GM10847 (cell line): ENCODE results near the gene SSTR3.
A peak's percentile ranks its signal among the peaks of the same experiment; 100 is the strongest.

Source experiments
- POLR2A ChIP-seq: IDR thresholded peaks from 2 replicates; pipeline ENCODE4 v1.6.1; 2011; ENCODE audit not compliant: insufficient read length; ENCODE audit errors: extremely low read depth

The SSTR3 gene

DNA sequence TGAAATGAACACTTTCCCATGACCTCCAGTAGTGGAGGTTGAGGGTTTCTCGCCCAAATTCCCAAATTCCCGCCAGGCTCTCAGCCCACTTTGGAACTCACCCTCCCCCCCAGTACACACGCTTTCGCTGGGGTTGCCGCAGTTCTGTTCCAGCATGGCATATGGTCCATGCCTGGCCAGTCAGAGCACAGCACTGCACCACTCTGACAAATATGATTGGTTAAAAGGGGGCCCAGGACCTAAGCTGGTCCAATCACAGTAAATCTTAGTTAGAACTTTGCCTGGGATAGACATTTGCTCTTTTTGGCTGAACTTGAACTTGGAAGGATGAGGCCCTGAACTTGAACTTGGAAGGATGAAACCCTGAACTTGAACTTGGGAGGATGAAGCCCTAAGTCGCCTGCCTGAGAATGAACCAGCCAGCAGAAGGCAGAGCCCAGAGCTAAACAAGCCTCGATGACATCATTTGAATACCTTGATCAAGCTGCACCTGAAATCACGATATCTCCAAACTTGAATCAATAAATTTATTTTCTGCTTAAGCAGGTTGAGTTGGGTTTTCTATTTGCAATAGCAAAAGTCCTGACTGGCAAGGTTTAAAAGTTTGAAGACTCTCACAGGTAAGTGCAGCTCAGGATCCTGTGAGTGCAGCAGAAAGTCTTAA lies 12.6 kb upstream of the SSTR3 start:
- TF ChIP-seq POLR2A = no peak

DNA sequence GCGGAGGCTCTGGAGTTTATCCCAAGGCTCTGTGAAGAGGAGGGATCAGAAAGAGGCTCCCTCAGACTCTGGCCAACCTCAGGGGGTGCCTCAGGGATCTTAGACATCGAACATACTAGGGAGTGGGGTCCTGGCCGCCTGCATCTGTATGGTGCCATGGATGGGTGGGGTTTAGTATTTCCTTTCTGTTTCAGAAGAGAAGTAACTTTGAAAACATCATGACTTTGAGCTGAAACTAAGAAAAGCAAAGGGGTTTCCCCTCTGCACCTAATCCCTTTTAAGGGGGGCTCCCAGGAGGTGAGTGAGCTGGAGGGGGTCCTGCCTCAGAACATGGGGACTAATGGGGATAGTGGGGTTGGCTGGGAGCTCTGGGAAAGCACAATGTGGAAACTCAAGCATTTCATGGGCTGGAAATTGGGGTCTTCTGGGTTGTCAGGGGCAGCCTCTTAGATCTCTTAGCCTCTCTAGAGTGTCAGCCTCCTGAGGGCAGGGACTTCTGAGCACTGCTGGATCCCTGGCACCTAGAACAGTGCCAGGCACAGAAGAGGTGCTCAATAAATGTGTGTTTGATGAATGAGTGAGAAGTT lies 11.8 kb upstream of the SSTR3 start:
- no peak for TF ChIP-seq POLR2A

- no peak for TF ChIP-seq POLR2A
Measured at GRCh38 chr22:37222440-37222971, 10.2 kb upstream of the SSTR3 start.

- no peak for TF ChIP-seq POLR2A
Measured at GRCh38 chr22:37221424-37222333, 9.4 kb upstream of the SSTR3 start.

- no peak for TF ChIP-seq POLR2A
Measured at GRCh38 chr22:37220543-37220981, 8.3 kb upstream of the SSTR3 start.

GRCh38 chr22:37219533-37219932 lies 7.3 kb upstream of the SSTR3 start:
- no peak for TF ChIP-seq POLR2A

DNA sequence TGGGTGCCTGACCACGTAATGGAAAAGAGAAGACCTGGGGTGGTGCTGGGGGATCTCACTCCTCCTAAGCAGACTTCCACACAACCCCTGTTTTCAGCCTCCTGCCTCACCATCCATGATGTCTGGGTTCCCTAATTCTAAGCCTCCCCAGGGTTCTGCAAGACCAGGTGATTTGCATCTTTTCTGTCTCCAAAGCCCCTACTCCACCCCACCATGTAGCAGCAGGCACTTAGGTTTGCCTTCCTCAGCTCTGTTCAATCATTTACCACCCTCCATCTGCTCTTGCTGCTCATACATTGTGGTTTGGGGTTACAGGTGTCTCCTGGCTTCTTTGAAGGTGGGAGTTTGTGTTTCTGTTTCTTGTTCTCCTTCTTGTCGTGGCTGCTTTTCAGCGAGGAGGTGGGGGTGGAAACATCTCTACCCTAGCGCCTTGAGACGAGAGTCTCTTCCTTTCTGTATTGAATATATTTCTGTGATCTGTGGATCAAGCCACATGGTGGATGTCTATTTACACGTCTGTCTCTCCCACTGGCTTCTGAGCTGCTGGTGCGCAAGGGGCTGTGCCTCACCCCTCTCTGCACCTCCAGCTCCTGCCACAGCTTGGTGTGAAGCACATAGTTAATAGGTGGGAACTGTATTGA lies 6.6 kb upstream of the SSTR3 start:
- peak; percentile 26 for TF ChIP-seq POLR2A

DNA sequence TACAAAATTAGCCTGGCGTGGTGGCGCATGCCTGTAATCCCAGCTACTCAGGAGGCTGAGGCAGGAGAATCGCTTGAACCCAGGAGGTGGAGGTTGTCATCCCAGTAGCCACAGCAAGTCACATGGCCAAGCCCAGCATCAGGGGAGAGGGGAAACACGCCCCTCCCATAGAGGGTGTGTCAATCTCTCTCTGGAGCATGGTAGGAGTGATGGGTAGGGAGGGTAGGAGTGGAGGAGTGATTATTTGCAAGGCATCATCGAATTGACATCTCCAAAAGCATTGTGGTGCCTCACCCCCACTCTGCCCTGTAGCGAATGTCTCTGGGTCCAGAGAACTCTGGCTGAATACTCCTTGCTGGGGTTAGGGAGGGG lies 6.1 kb upstream of the SSTR3 start:
- no peak for TF ChIP-seq POLR2A

DNA sequence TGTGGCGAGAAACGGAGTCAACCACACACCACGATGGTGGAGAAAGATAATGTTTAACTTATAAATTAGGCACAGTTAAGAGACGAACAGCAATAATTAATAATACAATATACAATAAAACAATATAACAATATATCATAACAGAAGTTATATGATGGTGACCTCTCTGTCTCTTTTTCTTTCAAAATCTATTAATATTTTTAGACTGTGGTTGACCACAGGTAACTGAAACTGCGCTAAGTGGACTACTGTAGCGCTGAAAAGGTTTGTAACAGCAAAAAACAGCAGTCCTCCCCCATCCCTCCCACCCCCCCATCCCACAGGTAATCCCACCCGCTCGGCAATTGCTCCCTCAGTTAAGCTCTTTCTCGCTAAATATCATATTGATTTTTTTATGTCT lies 3.6 kb upstream of the SSTR3 start:
- TF ChIP-seq POLR2A = no peak

- no peak for TF ChIP-seq POLR2A
Measured at GRCh38 chr22:37214731-37215030, 2.4 kb upstream of the SSTR3 start.

DNA sequence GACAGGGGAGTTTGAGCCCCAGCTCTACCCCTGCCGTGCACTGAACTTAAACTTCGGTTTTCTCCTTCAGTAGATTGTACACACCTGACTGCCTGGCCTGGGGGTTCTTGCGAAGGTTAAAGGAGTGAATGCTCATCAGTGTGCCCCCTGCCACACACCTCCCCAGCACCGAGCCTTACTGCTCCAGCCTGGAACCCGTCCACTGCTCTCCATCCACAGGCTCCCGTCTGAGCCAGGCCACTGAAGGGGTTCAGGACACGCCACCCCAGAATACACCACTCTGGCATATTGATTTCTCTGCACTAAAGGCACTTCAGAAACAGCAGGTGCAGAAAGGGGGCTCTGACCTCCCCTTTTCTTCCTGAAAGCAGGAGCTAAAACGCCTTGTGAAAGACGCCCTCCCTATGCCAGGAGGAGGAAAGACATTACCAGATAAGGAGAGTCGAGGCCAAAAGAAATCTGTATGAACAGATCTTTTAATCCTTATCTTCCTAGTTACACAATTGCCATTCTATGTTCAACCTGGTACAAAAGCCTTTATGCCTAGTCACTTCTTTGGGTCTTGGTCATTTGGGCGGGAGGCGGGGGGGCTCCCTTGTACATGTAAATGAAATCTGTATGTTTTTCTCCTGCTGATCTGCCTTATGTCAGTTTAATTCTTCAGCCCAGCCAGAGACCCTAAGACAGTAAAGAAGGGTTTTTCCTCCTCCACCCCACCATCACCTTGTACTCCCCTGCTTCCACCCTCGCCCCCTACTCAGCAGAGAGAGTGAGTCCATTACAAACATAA lies 1.9 kb upstream of the SSTR3 start:
- no peak for TF ChIP-seq POLR2A

DNA sequence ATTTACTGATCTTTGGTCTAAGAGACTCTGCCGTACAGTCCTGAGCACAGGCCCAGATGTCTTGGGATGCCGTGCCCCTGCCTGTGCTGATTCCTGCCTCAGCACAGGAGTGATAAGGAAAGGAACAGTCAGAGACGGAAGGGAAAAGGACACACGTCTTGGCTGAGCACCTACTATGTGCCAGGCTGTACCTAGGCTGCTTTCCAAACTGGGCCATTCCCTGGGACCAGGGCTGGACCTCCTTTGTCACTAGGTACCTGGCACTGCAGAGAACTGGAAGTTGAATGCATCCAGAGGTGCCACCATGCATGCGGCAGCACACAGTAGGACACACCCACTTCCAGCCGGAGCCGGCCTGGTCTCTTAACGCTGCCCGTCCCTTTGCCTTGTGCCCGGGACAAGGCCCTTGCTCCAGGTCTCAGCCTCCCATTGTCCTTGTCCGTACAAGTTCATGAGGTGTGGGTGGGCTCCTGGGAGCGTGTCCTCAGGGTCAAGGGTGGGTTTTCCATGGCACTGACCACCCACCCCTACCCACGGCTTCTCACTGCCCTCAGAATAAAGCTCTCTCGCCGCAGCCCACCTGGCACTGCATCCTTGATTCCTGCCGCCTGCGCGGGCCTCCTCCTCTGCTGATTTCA lies 1.1 kb upstream of the SSTR3 start:
- TF ChIP-seq POLR2A = no peak

- no peak for TF ChIP-seq POLR2A
Measured at GRCh38 chr22:37211866-37212173, 457 bp downstream of the SSTR3 start.

DNA sequence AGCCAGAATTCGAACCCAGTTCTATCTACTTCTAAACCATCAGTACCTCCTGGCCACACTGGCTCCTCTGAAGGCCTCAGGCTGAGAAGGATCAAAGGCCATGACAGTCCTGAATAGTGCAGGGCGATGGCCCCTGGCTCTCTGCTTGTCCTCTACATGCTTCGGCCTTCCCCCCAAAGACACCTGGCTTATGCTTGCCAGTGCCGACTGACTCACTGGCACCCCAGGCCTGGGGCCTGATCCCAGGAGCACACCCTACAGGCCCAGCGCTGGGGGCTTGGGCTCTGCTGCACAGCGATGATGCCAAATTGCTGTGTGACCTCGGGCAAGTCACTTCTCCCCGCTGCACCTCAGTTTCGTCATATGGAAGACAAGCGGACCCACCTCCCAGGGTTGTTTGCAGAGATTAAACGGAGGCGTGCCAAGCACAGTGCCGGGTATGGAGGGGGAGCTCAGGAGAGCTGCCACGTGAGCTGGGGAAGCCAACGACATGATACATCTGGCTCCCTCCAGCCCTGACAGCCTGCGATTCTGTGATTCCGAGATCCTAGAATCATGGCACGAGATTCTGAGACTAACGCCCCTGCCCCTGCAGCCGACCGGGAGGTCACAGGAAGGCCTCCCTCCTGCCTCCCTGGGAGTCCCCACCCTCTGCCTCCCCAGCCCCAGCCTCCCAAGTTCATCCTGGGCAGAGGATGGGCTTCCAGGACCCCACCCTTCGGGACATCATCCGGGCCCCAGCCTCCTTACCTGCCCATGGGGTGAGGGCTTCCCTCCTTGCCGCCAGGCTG lies 1.0 kb downstream of the SSTR3 start:
- no peak for TF ChIP-seq POLR2A
